Hepatocyte (in vitro differentiated cells): ENCODE data around the gene KCNE5.
"Not testable (repeated sequence)": the region's sequence is repeated elsewhere in the genome, so short reads cannot be mapped to it uniquely, and the experiment has no call there.

Experiments
- EZH2phosphoT487 ChIP-seq: fragments of 200-600 bp; sonication (generic); IDR thresholded peaks from one replicate; pipeline ENCODE4 v1.6.1; 2018; ENCODE audit warnings: antibody characterized with exemption, mild to moderate bottlenecking, low read depth, moderate library complexity; ENCODE audit not compliant: unreplicated experiment, severe bottlenecking
- TF ChIP-seq, protein P1 (sequence below): fragments of 200-600 bp; sonication (generic); IDR thresholded peaks from 2 replicates; pipeline ENCODE4 v1.5.1; 2016; ENCODE audit warnings: antibody characterized with exemption, mild to moderate bottlenecking; ENCODE audit not compliant: poor library complexity

DNA sequence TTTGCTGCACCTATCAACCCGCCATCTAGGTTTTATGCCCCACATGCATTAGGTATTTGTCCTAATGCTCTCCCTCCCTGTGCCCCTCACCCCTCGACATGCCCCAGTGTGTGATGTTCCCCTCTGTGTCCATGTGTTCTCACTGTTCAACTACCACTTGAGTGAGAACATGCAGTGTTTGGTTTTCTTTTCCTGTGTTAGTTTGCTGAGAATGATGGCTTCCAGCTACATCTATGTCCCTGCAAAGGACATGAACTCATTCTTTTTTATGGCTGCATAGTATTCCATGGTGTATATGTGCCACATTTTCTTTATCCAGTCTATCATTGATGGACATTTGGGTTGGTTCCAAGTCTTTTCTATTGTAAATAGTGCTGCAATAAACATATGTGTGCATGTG, 12.5 kb upstream of the KCNE5 start:
- TF ChIP-seq, protein P1, sequence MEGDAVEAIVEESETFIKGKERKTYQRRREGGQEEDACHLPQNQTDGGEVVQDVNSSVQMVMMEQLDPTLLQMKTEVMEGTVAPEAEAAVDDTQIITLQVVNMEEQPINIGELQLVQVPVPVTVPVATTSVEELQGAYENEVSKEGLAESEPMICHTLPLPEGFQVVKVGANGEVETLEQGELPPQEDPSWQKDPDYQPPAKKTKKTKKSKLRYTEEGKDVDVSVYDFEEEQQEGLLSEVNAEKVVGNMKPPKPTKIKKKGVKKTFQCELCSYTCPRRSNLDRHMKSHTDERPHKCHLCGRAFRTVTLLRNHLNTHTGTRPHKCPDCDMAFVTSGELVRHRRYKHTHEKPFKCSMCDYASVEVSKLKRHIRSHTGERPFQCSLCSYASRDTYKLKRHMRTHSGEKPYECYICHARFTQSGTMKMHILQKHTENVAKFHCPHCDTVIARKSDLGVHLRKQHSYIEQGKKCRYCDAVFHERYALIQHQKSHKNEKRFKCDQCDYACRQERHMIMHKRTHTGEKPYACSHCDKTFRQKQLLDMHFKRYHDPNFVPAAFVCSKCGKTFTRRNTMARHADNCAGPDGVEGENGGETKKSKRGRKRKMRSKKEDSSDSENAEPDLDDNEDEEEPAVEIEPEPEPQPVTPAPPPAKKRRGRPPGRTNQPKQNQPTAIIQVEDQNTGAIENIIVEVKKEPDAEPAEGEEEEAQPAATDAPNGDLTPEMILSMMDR, result not testable (repeated sequence)
- not testable (repeated sequence) for TF ChIP-seq EZH2phosphoT487
